Activated CD4-positive, alpha-beta T cell treated with anti-CD3 and anti-CD28 coated beads for 4 hours (primary cell): ENCODE measurements around the gene RNF10.
"Not testable (repeated sequence)": the region's sequence is repeated elsewhere in the genome, so short reads cannot be mapped to it uniquely, and the experiment has no call there.

Experiments
- DNase-seq, 2 donors: peaks; one replicate each; pipeline ENCODE4 v3.0.0-alpha.2; 2020

The RNF10 gene

GRCh38 chr12:120534203-120534702, at the start of gene RNF10:
Gene RNF10, plus strand, starts transcription at chr12:120534356. Its CDS starts 456 bp downstream, at chr12:120534812.
- peak; percentile 69 to 73 for DNase-seq

GRCh38 chr12:120485961-120486881, 47.9 kb upstream of the RNF10 start:
- no peak for DNase-seq

GRCh38 chr12:120487552-120487951, 46.6 kb upstream of the RNF10 start:
- DNase-seq: not testable (repeated sequence)

GRCh38 chr12:120488057-120488640, 46.0 kb upstream of the RNF10 start:
- no peak for DNase-seq

- no peak for DNase-seq
Measured at GRCh38 chr12:120489018-120489417, 45.1 kb upstream of the RNF10 start.

GRCh38 chr12:120490325-120490724, 43.8 kb upstream of the RNF10 start:
- DNase-seq: no peak

- no peak for DNase-seq
Measured at GRCh38 chr12:120490833-120491512, 43.2 kb upstream of the RNF10 start.

GRCh38 chr12:120495186-120495730, 38.9 kb upstream of the RNF10 start:
- no peak for DNase-seq

GRCh38 chr12:120495731-120496412, 38.3 kb upstream of the RNF10 start, which contains the start of gene DYNLL1:
Gene DYNLL1, plus strand, starts transcription at chr12:120496113. Its CDS starts 309 bp downstream, at chr12:120496422.
- peak; percentile 94 to 97 for DNase-seq

GRCh38 chr12:120496413-120497340, 37.5 kb upstream of the RNF10 start:
- peak; percentile 48 to 49 for DNase-seq

GRCh38 chr12:120497524-120498150, 36.5 kb upstream of the RNF10 start:
- DNase-seq: no peak

- no peak for DNase-seq
Measured at GRCh38 chr12:120498870-120499515, 35.2 kb upstream of the RNF10 start.

- no peak for DNase-seq
Measured at GRCh38 chr12:120500581-120500980, 33.6 kb upstream of the RNF10 start.

- no peak for DNase-seq
Measured at GRCh38 chr12:120504587-120504986, 29.6 kb upstream of the RNF10 start.

GRCh38 chr12:120508537-120508936, 25.6 kb upstream of the RNF10 start:
- DNase-seq: no peak

GRCh38 chr12:120514002-120514401, 20.2 kb upstream of the RNF10 start:
- no peak for DNase-seq

- DNase-seq: no peak
Measured at GRCh38 chr12:120515496-120515895, 18.7 kb upstream of the RNF10 start.

- DNase-seq: not testable (repeated sequence)
Measured at GRCh38 chr12:120519324-120519723, 14.8 kb upstream of the RNF10 start.

- DNase-seq: no peak
Measured at GRCh38 chr12:120522568-120522967, 11.6 kb upstream of the RNF10 start.
